HepG2 (cell line): ENCODE measurements around the gene ZNF786. TPM values are rescaled to one million over a fixed set of nuclear protein-coding genes. Genes with fewer than 3 reads are reported as not detected.
A peak's percentile ranks its signal among the peaks of the same experiment; 100 is the strongest.

Source experiments
- AHDC1 ChIP-seq: sonication (generic); formaldehyde crosslinking; IDR thresholded peaks from 2 replicates; pipeline ENCODE4 v1.5.1; 2020; ENCODE audit warnings: mild to moderate bottlenecking, missing genetic modification reagents, borderline replicate concordance
- AKNA ChIP-seq: sonication (generic); formaldehyde crosslinking; IDR thresholded peaks from 2 replicates; pipeline ENCODE4 v1.4.0; 2020; ENCODE audit warnings: missing genetic modification reagents, borderline replicate concordance
- HES4 ChIP-seq: sonication (generic); formaldehyde crosslinking; IDR thresholded peaks from 2 replicates; pipeline ENCODE4 v1.9.0; 2021; ENCODE audit warnings: mild to moderate bottlenecking, missing genetic modification reagents, borderline replicate concordance
- MEIS2 ChIP-seq: sonication (generic); formaldehyde crosslinking; IDR thresholded peaks from 2 replicates; pipeline ENCODE4 v1.9.0; 2021; ENCODE audit warnings: mild to moderate bottlenecking, missing genetic modification reagents
- MNT ChIP-seq: fragments of 450-650 bp; IDR thresholded peaks from 2 replicates; pipeline ENCODE4 v1.6.1; 2016
- PAX8 ChIP-seq: sonication (generic); formaldehyde crosslinking; IDR thresholded peaks from 2 replicates; pipeline ENCODE4 v1.8.0; 2022; ENCODE audit warnings: mild to moderate bottlenecking, missing genetic modification reagents, borderline replicate concordance
- SYNCRIP ChIP-seq: fragments of 200-400 bp; formaldehyde crosslinking; IDR thresholded peaks from 2 replicates; pipeline ENCODE4 v1.6.1; 2018; ENCODE audit warnings: mild to moderate bottlenecking, low read depth, low read length; ENCODE audit not compliant: insufficient read depth
- ZBTB38 ChIP-seq: sonication (generic); formaldehyde crosslinking; IDR thresholded peaks from 2 replicates; pipeline ENCODE4 v1.5.1; 2020; ENCODE audit warnings: mild to moderate bottlenecking, missing genetic modification reagents
- ZEB1 ChIP-seq: IDR thresholded peaks from 2 replicates; pipeline ENCODE4 v1.6.1; 2012; ENCODE audit warnings: mild to moderate bottlenecking, low read depth, inconsistent platforms; ENCODE audit not compliant: insufficient replicate concordance
- ZNF430 ChIP-seq: sonication (generic); formaldehyde crosslinking; IDR thresholded peaks from 2 replicates; pipeline ENCODE4 v1.9.0; 2021; ENCODE audit warnings: mild to moderate bottlenecking, missing genetic modification reagents
- ZNF503 ChIP-seq: sonication (generic); formaldehyde crosslinking; IDR thresholded peaks from 2 replicates; pipeline ENCODE4 v1.4.0; 2020; ENCODE audit warnings: missing genetic modification reagents
- ZNF550 ChIP-seq: sonication (generic); formaldehyde crosslinking; IDR thresholded peaks from 2 replicates; pipeline ENCODE4 v1.4.0; 2020; ENCODE audit warnings: mild to moderate bottlenecking, missing genetic modification reagents, borderline replicate concordance
- ZNF619 ChIP-seq: sonication (generic); formaldehyde crosslinking; IDR thresholded peaks from 2 replicates; pipeline ENCODE4 v1.4.0; 2020; ENCODE audit warnings: mild to moderate bottlenecking, missing genetic modification reagents
- polyA plus RNA-seq, 8 experiments: library from polyadenylated mRNA; depleted of rRNA in 3 of 8; stranded (reverse) in 7 of 8; unstranded in 1 of 8; fragments of >200 nt; fragmentation: Illumina TruSeq in 4 of 8; extraction: Trizol in 4 of 8; gene quantifications; 2 replicates each; pipeline versions ENCODE4 v1.2.1 to v1.2.3, GENCODE V29; 2011 to 2016; ENCODE audit warnings: low read depth in 4 of 8, missing spikeins in 1 of 8, mixed read lengths in 1 of 8; ENCODE audit not compliant: insufficient read depth in 1 of 8
- total RNA-seq, 5 experiments: library from RNA; depleted of rRNA; stranded (reverse); fragments of >200 nt; fragmentation: Illumina TruSeq; extraction: Trizol; gene quantifications; 2 replicates each; pipeline ENCODE4 v1.2.3, GENCODE V29; 2016; ENCODE audit warnings: low read depth in 1 of 5

The ZNF786 gene
- total and polyA plus RNA-seq, 2 of the 13 experiments (the other 11 are each of a cell fraction or from before 2014, with no cell fraction given) = 2.0 to 4.0 TPM

GRCh38 chr7:149125863-149126661, 35.5 kb upstream of the ZNF786 start, which contains the start of gene ZNF425 (continued):
- TF ChIP-seq MNT = no peak
- peak; percentile 94 for TF ChIP-seq ZBTB38 (CRISPR knock-in tag)
- TF ChIP-seq PAX8 (CRISPR knock-in tag) = no peak
- no peak; the same call in 1 of the 2 replicates for TF ChIP-seq ZNF550 (CRISPR knock-in tag)
- peak; percentile 77 for TF ChIP-seq ZNF503
- TF ChIP-seq ZEB1 = peak; percentile 58
- TF ChIP-seq AHDC1 (CRISPR knock-in tag) = no peak
- 0 out of 2 replicates have a peak, but pooled peaks have one; percentile 9 for TF ChIP-seq AKNA (CRISPR knock-in tag)
- no peak for TF ChIP-seq SYNCRIP
- peak; percentile 69; the same call in 1 of the 2 replicates for TF ChIP-seq HES4 (CRISPR knock-in tag)
- peak; percentile 89 for TF ChIP-seq MEIS2 (CRISPR knock-in tag)
- peak; percentile 68; the same call in 1 of the 2 replicates for TF ChIP-seq ZNF619 (CRISPR knock-in tag)
- peak; percentile 96 for TF ChIP-seq ZNF430
